NOMO-1 treated with dmso at 0.1 percent for 144 hours (cell line): ENCODE measurements around the gene OR14J1.
"Not testable (repeated sequence)": the region's sequence is repeated elsewhere in the genome, so short reads cannot be mapped to it uniquely, and the experiment has no call there.

ENCODE experiments used
- DNase-seq: peaks from one replicate; lab custom pipeline; 2025; ENCODE audit not compliant: unreplicated experiment; lab: John Stamatoyannopoulos, UW

OR14J1 gene, protein sequence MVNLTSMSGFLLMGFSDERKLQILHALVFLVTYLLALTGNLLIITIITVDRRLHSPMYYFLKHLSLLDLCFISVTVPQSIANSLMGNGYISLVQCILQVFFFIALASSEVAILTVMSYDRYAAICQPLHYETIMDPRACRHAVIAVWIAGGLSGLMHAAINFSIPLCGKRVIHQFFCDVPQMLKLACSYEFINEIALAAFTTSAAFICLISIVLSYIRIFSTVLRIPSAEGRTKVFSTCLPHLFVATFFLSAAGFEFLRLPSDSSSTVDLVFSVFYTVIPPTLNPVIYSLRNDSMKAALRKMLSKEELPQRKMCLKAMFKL

DNA sequence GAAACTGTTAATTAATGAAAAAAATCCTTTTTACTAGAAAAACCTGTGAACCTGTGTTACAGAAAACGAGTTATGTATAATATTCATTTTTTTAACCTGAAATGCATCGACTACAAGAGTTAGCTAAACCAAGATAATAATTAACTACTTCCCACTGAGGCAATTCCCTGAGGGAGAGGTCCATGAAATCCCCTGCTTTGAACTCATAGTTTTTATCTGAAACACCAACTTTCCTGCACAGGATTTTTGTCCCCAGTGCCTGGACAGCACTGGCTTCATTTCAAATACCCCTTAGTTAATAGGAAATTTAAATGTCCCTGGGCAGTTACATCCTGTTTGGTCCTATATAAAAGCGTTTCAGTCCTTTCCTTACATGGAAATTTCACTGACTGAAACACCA is at the start of gene OR14J1:
Gene OR14J1, plus strand, starts transcription at position 386 of the 400 bp plus-strand sequence. CDS start 4,989 bp downstream, outside the sequence.
- no peak for DNase-seq

DNA sequence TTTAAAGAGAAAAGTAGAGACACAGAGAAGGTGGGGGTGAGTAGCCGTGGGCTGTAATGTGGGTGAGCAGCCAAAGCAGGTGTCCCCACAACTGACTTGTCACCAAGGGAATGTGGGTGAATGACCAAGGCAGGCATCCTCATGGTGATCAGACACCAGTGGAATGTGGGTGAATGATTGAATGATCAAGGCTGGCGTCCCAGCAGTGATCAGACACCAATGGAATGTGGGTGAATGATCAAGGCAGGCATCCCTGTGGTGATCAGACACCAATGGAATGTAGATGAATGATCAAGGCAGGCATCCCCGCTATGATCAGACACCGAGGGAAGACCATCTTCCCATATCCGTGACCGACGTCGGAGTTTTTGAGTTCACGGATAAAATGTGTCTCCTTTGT is 49.8 kb upstream of the OR14J1 start:
- no peak for DNase-seq

DNA sequence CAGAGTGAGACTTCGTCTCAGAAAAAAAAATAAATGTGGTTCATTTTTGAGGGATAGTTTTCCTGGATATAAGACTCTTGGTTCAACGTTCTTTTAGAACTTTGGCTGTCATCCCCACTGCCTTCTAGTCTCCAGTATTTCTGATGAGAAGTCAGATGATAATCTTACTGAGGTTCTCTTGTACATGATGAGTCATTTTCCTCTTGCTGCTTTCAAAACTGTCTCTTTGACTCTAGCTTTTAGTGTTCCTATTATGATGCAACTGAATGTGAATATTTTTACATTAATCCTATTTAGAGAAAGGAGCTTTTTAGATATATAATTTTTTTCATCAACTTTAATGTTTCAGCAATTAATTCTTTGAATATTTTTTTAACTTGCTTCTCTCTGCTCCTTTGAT is 46.0 kb upstream of the OR14J1 start:
- DNase-seq, result no peak

DNA sequence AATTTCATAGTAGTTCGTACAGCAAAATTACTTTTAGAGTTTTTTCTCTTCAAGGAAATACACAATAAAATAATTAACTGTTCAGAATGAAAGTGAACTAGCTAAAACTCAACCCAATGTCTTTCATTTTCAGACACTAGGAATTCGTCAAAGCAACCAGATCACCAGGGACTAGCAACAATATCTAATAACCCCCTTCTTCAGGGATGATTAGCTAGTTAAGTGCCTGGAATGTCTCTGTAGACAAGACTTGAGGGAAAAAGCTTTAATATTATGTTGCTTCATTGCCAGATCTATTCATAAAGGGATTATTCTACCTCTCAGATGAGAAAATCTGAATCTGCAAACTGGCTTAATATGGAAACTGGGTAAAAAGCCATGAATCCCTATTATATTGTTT is 41.8 kb upstream of the OR14J1 start:
- no peak for DNase-seq

DNA sequence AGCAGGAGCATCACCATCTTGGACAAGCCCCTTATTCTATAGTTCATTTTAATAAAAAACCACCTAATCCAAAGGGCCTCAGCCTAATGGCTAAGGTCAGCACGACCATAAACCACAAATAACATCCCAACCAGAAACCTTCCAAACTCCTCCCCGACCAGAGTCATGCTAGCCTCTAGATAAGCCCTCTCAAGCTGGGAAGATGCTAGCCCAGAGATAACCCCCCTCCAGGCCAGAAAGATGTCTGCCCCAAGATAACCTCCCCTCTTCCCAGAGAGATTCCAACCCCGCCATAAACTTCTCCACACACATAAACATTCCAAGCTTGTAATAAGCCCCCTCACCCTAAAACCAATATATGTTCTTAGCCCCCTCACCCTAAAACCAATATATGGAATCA is 38.5 kb upstream of the OR14J1 start:
- DNase-seq, result no peak

DNA sequence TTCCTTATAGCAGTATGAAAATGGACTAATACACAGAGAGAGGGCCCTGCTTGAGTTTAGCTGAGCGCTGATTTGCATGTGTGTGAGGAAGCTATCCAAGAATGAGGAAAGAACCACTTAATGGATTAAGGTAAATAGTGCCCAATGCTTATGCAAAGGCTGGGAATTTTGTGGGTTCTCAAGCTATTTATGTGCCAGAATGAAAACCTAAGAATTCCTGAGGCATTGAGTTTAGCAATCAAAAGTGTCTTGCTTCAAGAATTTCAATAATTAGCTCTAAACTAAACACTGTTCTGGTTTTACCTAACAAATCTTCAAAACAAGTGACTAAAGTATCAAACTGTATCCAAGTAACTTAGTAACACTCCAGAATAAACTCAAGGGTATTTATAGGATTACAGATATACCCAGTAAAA is 7.0 kb upstream of the OR14J1 start:
- no peak for DNase-seq

DNA sequence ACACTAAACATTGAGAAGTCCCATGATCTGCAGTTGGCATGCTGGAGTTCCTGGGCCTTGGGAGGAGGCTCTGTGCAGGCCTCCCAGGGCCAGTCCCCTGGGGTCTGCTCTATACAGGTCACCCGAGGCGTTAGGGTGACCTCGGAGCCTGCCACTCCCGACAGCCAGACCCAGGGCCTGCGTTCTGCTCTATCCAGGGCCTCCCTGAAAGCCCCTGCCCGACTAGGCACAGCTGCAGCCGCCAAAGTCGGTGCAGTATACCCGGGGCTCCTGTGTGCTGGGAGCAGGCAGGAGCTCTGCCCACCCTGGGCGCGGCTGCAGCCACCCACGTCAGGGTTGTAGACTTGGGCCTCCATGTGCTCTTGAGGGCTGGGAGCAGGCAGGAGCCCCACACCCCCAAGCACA is 6.3 kb upstream of the OR14J1 start:
- no peak for DNase-seq

DNA sequence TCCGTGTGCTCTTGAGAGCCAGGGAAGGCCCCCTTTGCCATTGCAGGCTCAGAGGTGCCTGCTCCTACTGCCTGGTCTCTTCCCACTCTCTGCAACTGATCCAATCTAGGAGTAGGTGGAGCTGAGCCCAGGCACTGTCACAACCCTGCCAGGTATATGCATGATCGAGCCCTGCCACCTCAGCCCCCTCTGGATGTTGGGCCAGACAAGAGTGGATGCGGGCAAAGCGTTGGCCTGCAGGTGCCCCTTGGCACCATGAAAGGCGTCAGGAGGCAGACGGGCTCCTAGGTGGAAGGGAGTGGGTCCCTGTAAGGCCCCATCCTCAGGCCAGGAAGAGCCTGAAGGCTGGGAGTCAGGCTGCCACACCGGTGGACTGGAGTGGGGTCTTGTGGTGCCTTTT is 5.9 kb upstream of the OR14J1 start:
- DNase-seq, result no peak

DNA sequence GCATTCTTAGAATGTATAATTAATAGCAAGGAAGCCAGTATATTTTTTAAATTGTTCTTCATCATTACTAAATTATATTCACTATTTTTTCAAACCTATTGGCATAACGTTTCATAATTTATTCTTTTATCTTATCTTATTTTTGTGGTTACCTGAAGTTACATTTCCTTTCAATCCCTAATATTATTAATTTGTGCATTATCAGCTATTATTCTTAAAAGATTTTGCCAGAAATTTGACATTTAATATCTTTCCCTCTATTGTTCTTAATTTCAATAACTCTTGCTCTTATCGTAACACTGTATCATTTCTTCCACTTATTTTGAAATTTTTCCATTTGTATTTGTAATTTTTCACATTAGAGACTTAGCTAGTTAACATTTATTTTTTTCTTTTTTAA is 18.4 kb downstream of the OR14J1 start:
- DNase-seq, result no peak

DNA sequence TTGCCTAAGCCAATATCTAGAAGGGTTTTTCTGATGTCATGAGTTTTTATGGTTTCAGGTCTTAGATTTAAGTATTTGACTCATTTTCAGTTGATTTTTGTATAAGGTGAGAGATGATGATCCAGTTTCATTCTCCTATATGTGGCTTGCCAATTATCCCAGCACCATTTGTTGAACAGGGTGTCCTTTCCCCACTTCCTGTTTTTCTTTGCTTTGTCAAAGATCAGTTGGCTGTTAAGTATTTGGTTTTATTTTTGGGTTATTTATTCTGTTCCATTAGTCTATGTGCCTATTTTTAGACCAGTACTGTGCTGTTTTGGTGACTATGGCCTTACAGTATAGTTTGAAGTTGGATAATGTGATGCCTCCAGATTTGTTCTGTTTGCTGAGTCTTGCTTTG is 21.8 kb downstream of the OR14J1 start:
- DNase-seq, result not testable (repeated sequence)

DNA sequence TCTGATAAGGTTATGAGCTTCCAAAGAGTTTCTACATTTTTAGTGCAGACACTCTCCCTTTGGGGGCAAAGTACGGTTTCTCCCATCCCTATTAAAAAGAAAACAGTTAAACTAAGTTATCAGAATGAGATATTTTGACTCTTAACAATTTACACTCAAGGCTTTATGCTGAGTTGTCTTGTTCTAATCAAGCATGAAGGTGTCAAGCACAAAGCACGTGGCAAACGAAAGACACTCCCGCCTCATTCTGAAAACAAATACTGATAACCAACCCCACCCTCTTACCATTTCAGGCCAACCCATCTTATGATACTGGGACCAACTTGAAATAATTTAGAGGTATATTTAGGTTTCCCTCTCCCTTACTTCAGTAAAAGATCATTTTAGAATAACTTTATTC is 24.3 kb downstream of the OR14J1 start:
- DNase-seq, result no peak

DNA sequence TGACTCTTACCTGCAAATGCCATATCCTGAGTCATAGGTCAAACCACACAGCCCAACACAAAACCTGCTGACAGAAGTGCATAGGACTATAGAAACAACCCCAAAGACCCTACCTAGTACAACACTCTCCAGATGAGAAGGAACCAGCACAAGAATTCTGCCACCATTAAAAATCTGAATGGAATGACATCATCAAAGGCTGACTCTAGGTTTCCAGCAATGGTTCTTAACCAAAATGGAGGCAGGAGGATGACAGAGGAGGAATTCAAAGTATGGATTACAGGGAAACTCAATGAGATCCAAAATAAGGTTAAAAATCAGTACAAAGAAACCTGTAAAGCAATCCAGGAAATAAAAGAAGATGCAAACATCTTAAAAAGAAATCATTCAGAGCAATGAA is 31.2 kb downstream of the OR14J1 start:
- DNase-seq, result no peak

DNA sequence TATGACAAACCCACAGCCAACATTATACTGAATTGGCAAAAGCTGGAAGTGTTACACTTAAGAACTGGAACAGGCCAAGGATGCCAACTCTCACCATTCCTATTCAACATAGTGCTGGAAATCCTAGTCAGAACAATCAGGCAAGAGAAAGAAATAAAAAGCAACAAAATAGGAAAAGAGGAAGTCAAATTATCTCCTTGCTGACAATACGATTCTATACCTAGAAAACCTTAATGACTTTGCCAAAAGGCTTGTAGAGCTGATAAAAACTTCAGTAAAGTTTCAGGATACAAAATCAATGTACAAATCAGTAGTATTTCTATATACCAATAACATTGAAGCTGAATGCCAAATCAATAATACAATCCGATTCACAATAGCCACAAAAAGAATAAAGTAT is 34.8 kb downstream of the OR14J1 start:
- no peak for DNase-seq

DNA sequence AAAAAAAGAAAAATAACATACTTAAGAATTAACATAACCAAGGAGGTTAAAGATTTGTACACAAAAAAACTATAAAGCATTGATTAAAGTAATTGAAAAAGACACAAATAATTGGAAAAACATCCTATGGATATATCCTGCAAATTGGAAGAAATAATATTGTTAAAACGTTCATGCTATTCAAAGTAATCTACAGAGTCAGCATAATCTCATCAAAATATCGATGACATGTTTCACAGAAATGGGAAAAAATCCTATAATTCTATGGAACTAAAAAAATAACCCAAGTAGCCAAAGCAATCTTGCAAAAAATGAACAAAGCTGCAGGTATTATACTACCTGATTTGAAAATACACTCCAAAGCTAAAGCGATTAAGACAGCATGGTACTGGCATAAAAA is 43.9 kb downstream of the OR14J1 start:
- no peak for DNase-seq

DNA sequence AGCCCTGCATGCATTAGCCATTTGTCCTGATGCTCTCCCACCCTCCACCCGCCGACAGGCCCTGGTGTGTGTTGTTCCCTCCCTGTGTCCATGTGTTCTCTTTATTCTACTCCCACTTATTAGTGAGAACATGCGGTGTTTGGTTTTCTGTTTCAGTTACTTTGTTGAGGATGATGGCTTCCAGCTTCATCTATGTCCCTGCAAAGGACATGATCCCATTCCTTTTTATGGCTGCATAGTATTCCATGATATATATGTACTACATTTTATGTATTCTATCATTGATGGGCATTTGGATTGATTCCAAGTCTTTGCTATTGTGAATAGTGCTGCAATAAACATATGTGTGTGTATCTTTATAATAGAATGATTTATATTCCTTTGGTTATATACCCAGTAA is 47.8 kb downstream of the OR14J1 start:
- DNase-seq, result not testable (repeated sequence)

DNA sequence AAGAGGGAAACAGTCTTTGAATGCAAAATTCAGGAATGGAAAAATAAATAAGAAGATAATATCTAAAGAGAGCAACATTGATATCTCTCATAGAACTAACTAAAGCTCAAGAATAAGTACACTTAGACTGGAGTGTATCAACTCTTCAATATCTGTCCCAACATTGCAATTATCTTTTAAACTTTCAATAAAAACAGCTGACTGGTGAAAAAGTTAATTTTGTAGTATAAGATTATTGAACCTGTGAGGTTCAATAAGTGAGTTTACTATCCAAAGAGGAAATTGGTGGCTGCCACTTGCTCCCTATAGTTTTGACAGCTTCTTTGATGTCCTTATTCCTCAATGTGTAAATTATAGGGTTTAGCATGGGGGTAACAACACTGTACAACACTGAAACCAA is 53.5 kb downstream of the OR14J1 start:
- no peak for DNase-seq

DNA sequence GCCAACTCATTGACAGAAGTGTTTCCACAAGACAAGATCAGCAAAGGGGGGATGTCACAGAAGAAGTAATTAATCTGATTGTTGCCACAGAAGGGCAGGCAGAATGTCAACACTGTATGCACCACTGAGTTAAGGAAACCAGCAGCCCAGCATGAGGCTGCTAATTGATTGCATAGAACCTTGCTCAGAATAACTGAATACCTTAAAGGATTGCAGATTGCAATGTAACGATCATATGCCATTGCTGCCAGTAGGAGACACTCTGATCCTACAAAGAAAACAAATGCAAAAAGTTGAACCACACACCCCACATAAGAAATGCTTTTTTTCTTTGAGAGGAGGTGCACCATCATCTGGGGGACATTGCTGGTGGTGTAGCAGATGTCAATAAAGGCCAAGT is 54.1 kb downstream of the OR14J1 start:
- DNase-seq, result no peak
